Endothelial cell of umbilical vein (primary cell): Measurements from ENCODE around the gene FLRT1.

Experiments used
- CTCF ChIP-seq, 2 donors: IDR thresholded peaks; 1 replicate in 1 of 2; 2 replicates in 1 of 2; pipeline ENCODE4 v1.5.1; 2011; ENCODE audit warnings: low read length in 2 of 2, mild to moderate bottlenecking in 2 of 2, moderate library complexity in 2 of 2, control low read depth in 1 of 2, inconsistent platforms in 1 of 2, low read depth in 1 of 2; ENCODE audit not compliant: insufficient read depth in 1 of 2; ENCODE audit errors: extremely low read depth in 1 of 2
- MAX ChIP-seq: IDR thresholded peaks from 2 replicates; pipeline ENCODE4 v1.6.1; 2011; ENCODE audit not compliant: insufficient read depth, insufficient read length
- MYC ChIP-seq: IDR thresholded peaks from one replicate; pipeline ENCODE4 v1.6.1; 2011; ENCODE audit warnings: mild to moderate bottlenecking, low read depth, low read length
- POLR2A ChIP-seq: IDR thresholded peaks from 2 replicates; pipeline ENCODE4 v1.6.1; 2012; ENCODE audit warnings: low read depth, mild to moderate bottlenecking, control low read depth, low read length

- TF ChIP-seq MAX: no peak
- TF ChIP-seq POLR2A: no peak
- no peak for TF ChIP-seq CTCF (IDR thresholded peaks at IDR 0.05; ENCODE audit: extremely low read depth in 1 of 2, insufficient read depth in 1 of 2, low read depth in 1 of 2, low read length in 2 of 2)
- TF ChIP-seq MYC: no peak
Measured at GRCh38 chr11:64070314-64070681, 34.6 kb downstream of the FLRT1 start.
